Endothelial cell of umbilical vein (primary cell): ENCODE measurements around the gene GDF2. TPM values are rescaled to one million over a fixed set of nuclear protein-coding genes. Genes with fewer than 3 reads are reported as not detected.

Source experiments
- BruUV-seq: library from RNA; stranded (reverse); fragments of 400-500 nt; replicated peaks from 2 replicates; lab custom pipeline; 2021; lab: Mats Ljungman, UMichigan
- CTCF ChIA-PET: fragments of 300-600, 350-600 bp; sonication (Branson Sonifier 250); formaldehyde crosslinking; loops from one replicate; lab custom pipeline; 2021; ENCODE audit warnings: antibody characterized with exemption, inconsistent platforms; lab: Charles Lee
- POLR2A ChIA-PET: fragments of 300-600, 350-600 bp; sonication (Branson Sonifier 250); formaldehyde crosslinking; loops from one replicate; lab custom pipeline; 2021; ENCODE audit warnings: antibody characterized with exemption, inconsistent platforms; lab: Charles Lee
- DNase-seq: peaks from one replicate; pipeline ENCODE4 v3.0.0-alpha.2; 2011; ENCODE audit warnings: low read depth, low spot score
- FAIRE-seq: peaks from 2 replicates; lab custom pipeline; 2011; peaks lifted over from hg19 to GRCh38; lab: Jason Lieb, UNC
- H2AFZ ChIP-seq: 2 replicates; pipeline ENCODE4 v1.6.0; 2012; ENCODE audit warnings: low read depth, low read length, control low read depth, inconsistent platforms
- H3K27ac ChIP-seq: 2 replicates; pipeline ENCODE4 v1.5.1; 2011; ENCODE audit warnings: low read depth, mild to moderate bottlenecking, control low read depth, low read length, moderate library complexity; ENCODE audit not compliant: insufficient read depth
- H3K27me3 ChIP-seq, 2 experiments: 2 replicates each; pipeline versions ENCODE4 v1.6.0 to v1.6.1; 2011; ENCODE audit warnings: low read length in 2 of 2, mixed read lengths in 1 of 2; ENCODE audit not compliant: control insufficient read depth in 2 of 2, insufficient read depth in 2 of 2
- H3K36me3 ChIP-seq, 2 experiments: 2 replicates in 1 of 2; 3 replicates in 1 of 2; pipeline ENCODE4 v1.5.1; 2011; ENCODE audit warnings: low read length in 2 of 2, mild to moderate bottlenecking in 1 of 2, moderate library complexity in 1 of 2; ENCODE audit not compliant: control insufficient read depth in 2 of 2, insufficient read depth in 2 of 2; ENCODE audit errors: extremely low read depth in 1 of 2
- H3K4me1 ChIP-seq: 3 replicates; pipeline ENCODE4 v1.5.1; 2011; ENCODE audit warnings: mild to moderate bottlenecking, low read length; ENCODE audit not compliant: control insufficient read depth, insufficient read depth; ENCODE audit errors: extremely low read depth
- H3K4me2 ChIP-seq: 2 replicates; pipeline ENCODE4 v1.6.1; 2011; ENCODE audit warnings: low read length, control low read depth, mixed read lengths; ENCODE audit not compliant: insufficient read depth
- H3K4me3 ChIP-seq, 3 experiments: fragments of 200-600 bp in 1 of 3; sonication (generic), shearing (Covaris generic) in 1 of 3; replicated peaks in 1 of 3; 2 replicates each; pipeline ENCODE4 v1.5.1; 2011 to 2016; ENCODE audit warnings: control low read depth in 3 of 3, low read length in 3 of 3, mild to moderate bottlenecking in 2 of 3, inconsistent platforms in 1 of 3, low read depth in 1 of 3, moderate library complexity in 1 of 3; ENCODE audit not compliant: insufficient read depth in 1 of 3
- H3K79me2 ChIP-seq: 2 replicates; pipeline ENCODE4 v1.6.0; 2012; ENCODE audit warnings: low read length, inconsistent platforms; ENCODE audit not compliant: control insufficient read depth, insufficient read depth
- H3K9ac ChIP-seq: replicated peaks from 2 replicates; pipeline ENCODE3; 2011; ENCODE audit warnings: low read length, control low read depth; ENCODE audit not compliant: insufficient read depth; ENCODE audit errors: extremely low read depth
- H3K9me1 ChIP-seq: replicated peaks from 3 replicates; pipeline ENCODE4 v1.6.0; 2011; ENCODE audit warnings: mild to moderate bottlenecking, low read length; ENCODE audit not compliant: control insufficient read depth, insufficient read depth; ENCODE audit errors: extremely low read depth
- H3K9me3 ChIP-seq: replicated peaks from 2 replicates; pipeline ENCODE4 v1.5.1; 2012; ENCODE audit warnings: low read length, inconsistent platforms; ENCODE audit not compliant: control insufficient read depth, insufficient read depth
- H4K20me1 ChIP-seq: replicated peaks from 2 replicates; pipeline ENCODE3; 2011; ENCODE audit warnings: mild to moderate bottlenecking, low read length; ENCODE audit not compliant: control insufficient read depth, insufficient read depth; ENCODE audit errors: extremely low read depth
- EZH2 ChIP-seq: IDR thresholded peaks from 2 replicates; pipeline ENCODE4 v1.6.1; 2012; ENCODE audit warnings: borderline replicate concordance, low read depth, mild to moderate bottlenecking, moderate library complexity, low read length, inconsistent platforms; ENCODE audit not compliant: severe bottlenecking
- FOS ChIP-seq: IDR thresholded peaks from 2 replicates; pipeline ENCODE4 v1.6.1; 2011; ENCODE audit warnings: mild to moderate bottlenecking, low read length, moderate library complexity, borderline replicate concordance; ENCODE audit not compliant: insufficient read depth
- GATA2 ChIP-seq: IDR thresholded peaks from 2 replicates; pipeline ENCODE4 v1.7.0; 2011; ENCODE audit warnings: low read depth, mild to moderate bottlenecking, moderate library complexity, mixed read lengths, low read length; ENCODE audit not compliant: insufficient read length, insufficient read depth
- JUN ChIP-seq: IDR thresholded peaks from 2 replicates; pipeline ENCODE4 v1.6.1; 2011; ENCODE audit warnings: borderline replicate concordance, low read depth; ENCODE audit not compliant: insufficient read length, insufficient read depth
- MYC ChIP-seq: IDR thresholded peaks from one replicate; pipeline ENCODE4 v1.6.1; 2011; ENCODE audit warnings: mild to moderate bottlenecking, low read depth, low read length
- POLR2A ChIP-seq: IDR thresholded peaks from 2 replicates; pipeline ENCODE4 v1.6.1; 2012; ENCODE audit warnings: low read depth, mild to moderate bottlenecking, control low read depth, low read length
- POLR2AphosphoS5 ChIP-seq: IDR thresholded peaks from 2 replicates; pipeline ENCODE4 v1.6.1; 2012; ENCODE audit warnings: low read depth, mild to moderate bottlenecking, control low read depth, low read length, moderate library complexity; ENCODE audit not compliant: insufficient read depth
- dilution Hi-C: fragments of 300-500 bp; cut with MboI; formaldehyde crosslinking; loops from one replicate; pipeline ENCODE4 v1.15.0; 2019; ENCODE audit warnings: low sequenced_read_pairs; ENCODE audit not compliant: extremely low pct_ligation_motif_present
- intact Hi-C: fragments of 100-400 bp; cut with micrococcal nuclease; formaldehyde crosslinking; loops from one replicate; pipeline ENCODE4 v1.10.0; 2022
- polyA plus RNA-seq, 4 experiments: library from polyadenylated mRNA; depleted of rRNA in 3 of 4; stranded (reverse) in 3 of 4; unstranded in 1 of 4; fragments of >200 nt; gene quantifications; 2 replicates each; pipeline versions ENCODE4 v1.2.1 to v1.2.3, GENCODE V29; 2011 to 2012; ENCODE audit warnings: missing spikeins in 1 of 4
- total RNA-seq: library from RNA; stranded (reverse); gene quantifications from 2 replicates; pipeline ENCODE4 v1.2.3, GENCODE V29; 2021
- TF ChIP-seq, protein P1 (sequence below): IDR thresholded peaks from 2 replicates; pipeline ENCODE4 v1.6.1; 2011; ENCODE audit not compliant: insufficient read depth, insufficient read length
- TF ChIP-seq, protein P2 (sequence below), 2 donors: IDR thresholded peaks; 1 replicate in 1 of 2; 2 replicates in 1 of 2; pipeline ENCODE4 v1.5.1; 2011; ENCODE audit warnings: low read length in 2 of 2, mild to moderate bottlenecking in 2 of 2, moderate library complexity in 2 of 2, control low read depth in 1 of 2, inconsistent platforms in 1 of 2, low read depth in 1 of 2; ENCODE audit not compliant: insufficient read depth in 1 of 2; ENCODE audit errors: extremely low read depth in 1 of 2

Gene GDF2
- total and polyA plus RNA-seq, 2 donors (not counting 3 experiments of a cell fraction or from before 2014, with no cell fraction given), result not detected

GRCh38 chr10:47286591-47287315, 35.5 kb upstream of the GDF2 start:
- Histone ChIP-seq H3K9me3 (no peaks in the 10 kb centered on the region), H3K4me2 (no peak overlapping the region), H3K27me3 (no peaks in the 10 kb centered on the region), H4K20me1 (no peaks in the 10 kb centered on the region), H3K9me1 (no peaks in the 10 kb centered on the region), H3K4me1 (no peaks in the 10 kb centered on the region), H2AFZ (no peak overlapping the region), H3K27ac (no peak overlapping the region), H3K36me3 (no peaks in the 10 kb centered on the region), H3K4me3 (no peak overlapping the region), H3K79me2 (no peaks in the 10 kb centered on the region), H3K9ac (no peak overlapping the region)
- ChIA-PET CTCF (no interaction called here), POLR2A (no interaction called here)
- dilution Hi-C loops (no loop called here), intact Hi-C loops (no loop called here)
- no peak for FAIRE-seq
- DNase-seq, result no peak
- BruUV-seq, result no TSS peak
- TF ChIP-seq GATA2, result no peak
- TF ChIP-seq, protein P1, sequence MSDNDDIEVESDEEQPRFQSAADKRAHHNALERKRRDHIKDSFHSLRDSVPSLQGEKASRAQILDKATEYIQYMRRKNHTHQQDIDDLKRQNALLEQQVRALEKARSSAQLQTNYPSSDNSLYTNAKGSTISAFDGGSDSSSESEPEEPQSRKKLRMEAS, result no peak
- no peak for TF ChIP-seq EZH2
- TF ChIP-seq, protein P2, sequence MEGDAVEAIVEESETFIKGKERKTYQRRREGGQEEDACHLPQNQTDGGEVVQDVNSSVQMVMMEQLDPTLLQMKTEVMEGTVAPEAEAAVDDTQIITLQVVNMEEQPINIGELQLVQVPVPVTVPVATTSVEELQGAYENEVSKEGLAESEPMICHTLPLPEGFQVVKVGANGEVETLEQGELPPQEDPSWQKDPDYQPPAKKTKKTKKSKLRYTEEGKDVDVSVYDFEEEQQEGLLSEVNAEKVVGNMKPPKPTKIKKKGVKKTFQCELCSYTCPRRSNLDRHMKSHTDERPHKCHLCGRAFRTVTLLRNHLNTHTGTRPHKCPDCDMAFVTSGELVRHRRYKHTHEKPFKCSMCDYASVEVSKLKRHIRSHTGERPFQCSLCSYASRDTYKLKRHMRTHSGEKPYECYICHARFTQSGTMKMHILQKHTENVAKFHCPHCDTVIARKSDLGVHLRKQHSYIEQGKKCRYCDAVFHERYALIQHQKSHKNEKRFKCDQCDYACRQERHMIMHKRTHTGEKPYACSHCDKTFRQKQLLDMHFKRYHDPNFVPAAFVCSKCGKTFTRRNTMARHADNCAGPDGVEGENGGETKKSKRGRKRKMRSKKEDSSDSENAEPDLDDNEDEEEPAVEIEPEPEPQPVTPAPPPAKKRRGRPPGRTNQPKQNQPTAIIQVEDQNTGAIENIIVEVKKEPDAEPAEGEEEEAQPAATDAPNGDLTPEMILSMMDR (IDR thresholded peaks at IDR 0.05; ENCODE audit: extremely low read depth in 1 of 2, insufficient read depth in 1 of 2, low read depth in 1 of 2, low read length in 2 of 2), result no peak
- TF ChIP-seq POLR2A, result no peak
- TF ChIP-seq FOS, result no peak
- no peak for TF ChIP-seq MYC
- TF ChIP-seq JUN, result no peak
- no peak for TF ChIP-seq POLR2AphosphoS5
